T47D (cell line): ENCODE measurements around the gene BOD1L1.
A peak's percentile ranks its signal among the peaks of the same experiment; 100 is the strongest.

Source experiments
- DNase-seq, 2 experiments: peaks; one replicate each; pipeline versions ENCODE4 v3.0.0 to v3.0.0-alpha.2; 2011 to 2012; ENCODE audit warnings: low read depth in 1 of 2, low spot score in 1 of 2
- JUND ChIP-seq: IDR thresholded peaks from 2 replicates; pipeline ENCODE4 v1.6.1; 2012; ENCODE audit warnings: low read depth
- in situ Hi-C: cut with HindIII; loops from 2 replicates; pipeline ENCODE4 v1.10.0; 2016; ENCODE audit warnings: low sequenced_read_pairs, low pct_unique_long_range_greater_than_20kb

The BOD1L1 gene

GRCh38 chr4:13538427-13538973 is 89.0 kb downstream of the BOD1L1 start:
- TF ChIP-seq JUND = no peak
- no peak for DNase-seq
- in situ Hi-C loops = no loop called here

DNA sequence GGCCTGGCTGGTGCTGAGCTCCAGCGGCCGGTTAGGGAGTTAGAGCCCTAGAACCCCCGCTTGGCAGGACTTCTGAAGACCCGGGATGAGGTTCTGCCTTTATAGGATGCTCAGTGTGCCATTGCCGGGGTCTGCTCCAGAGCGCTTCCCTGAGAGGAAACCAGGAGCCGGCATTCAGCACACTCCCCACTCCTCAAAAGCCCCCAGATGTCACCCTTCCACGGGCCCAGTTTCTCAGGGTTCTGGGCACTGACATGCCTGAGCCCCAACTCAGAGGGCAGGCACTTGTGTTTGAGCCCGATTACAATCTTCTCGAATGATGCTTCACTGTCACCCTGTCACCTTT is 89.7 kb downstream of the BOD1L1 start:
- DNase-seq = no peak
- in situ Hi-C loops = no loop called here
- no peak for TF ChIP-seq JUND

- in situ Hi-C loops = no loop called here
- TF ChIP-seq JUND = no peak
- no peak for DNase-seq
Measured at GRCh38 chr4:13537011-13537831, 90.3 kb downstream of the BOD1L1 start.

DNA sequence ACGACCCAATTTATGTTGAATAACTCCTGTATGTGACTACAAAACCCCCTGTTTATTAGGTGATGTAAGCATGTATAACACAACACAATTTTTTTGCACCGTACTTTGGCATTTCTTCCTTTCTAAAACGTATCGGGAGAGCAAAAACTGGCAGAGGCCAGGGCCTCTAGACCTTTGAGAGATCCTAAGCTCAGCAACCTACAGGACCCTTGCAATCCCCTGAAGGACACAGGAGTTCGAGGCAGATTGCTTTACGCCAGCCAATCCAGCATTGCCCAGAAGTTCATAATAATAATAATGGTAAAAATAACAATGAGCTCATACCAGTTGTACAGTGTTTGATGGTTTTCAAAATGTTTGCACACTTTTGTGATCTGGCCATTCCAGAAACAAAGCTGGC is 90.9 kb downstream of the BOD1L1 start:
- DNase-seq = no peak
- TF ChIP-seq JUND = no peak
- in situ Hi-C loops = no loop called here

DNA sequence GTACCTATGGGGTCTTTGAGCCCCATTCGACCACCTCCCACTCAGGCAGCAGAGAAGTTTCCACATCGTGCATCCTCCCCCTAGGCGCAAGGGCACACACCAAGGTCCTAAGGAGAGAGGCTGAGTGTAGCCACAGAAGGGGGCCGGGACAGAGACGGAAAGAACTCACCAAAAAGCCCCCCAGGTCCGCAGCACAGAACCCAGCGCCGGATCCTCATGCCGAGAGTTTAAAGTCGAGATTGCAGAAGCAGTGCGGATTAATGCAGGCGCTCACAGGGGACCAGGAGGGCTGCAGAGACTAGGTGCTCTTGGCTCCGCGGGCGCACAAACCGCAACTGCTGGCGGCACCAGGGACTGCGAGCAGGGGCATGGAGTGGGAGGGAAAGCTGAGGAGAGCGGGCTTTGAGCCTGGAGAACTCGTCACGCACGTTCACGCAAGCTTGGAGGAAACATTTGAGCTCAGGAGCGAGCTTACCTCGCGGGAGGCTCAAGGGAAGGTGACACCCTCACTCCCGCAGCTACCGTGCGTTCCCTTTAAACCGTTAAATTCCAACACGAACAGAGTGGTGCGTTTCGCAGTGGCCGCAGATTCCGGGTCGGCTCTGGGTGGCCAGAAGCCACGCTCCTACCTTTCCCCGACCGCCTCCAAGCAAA is 91.7 kb downstream of the BOD1L1 start:
- peak in 1 of 2 experiments; percentile 16 for DNase-seq
- no peak for TF ChIP-seq JUND
- in situ Hi-C loops = no loop called here

GRCh38 chr4:13535118-13535517 is 92.4 kb downstream of the BOD1L1 start:
- in situ Hi-C loops = no loop called here
- DNase-seq = no peak
- no peak for TF ChIP-seq JUND

DNA sequence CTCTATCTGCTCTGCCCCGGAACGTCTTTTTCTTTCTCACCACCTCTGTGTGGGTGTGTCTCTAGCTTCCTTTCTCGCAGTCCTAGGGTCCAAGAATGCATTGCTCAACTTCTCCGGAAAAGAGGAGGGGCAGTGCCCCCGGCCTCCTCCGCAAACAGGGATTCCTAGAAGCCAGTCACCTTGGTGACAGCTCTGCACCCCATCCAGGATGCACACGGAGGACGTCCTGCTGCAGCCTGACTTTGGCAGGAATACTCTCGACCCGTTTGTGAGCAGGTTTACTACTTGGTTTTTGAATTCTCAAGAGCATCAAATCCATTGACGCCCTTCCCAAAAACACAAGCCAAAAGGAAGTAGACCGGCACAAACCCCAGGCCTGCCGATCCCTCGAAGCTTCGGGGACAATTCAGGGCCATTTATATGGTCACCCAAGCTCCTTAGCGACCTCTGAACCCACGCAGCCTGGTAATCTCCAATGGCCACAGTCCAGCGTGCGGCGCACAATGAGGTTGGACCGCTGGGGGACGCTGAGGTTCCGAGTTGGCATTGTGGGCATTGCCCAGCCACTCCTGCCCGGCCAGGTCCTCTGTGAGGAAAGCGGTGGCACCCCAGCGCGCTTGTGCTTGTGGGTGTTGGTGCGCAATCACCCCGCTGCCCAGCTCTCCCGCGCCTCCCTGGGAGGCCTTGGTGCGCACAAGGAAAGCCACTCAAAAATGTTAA is 93.0 kb downstream of the BOD1L1 start:
- in situ Hi-C loops = no loop called here
- no peak for DNase-seq

DNA sequence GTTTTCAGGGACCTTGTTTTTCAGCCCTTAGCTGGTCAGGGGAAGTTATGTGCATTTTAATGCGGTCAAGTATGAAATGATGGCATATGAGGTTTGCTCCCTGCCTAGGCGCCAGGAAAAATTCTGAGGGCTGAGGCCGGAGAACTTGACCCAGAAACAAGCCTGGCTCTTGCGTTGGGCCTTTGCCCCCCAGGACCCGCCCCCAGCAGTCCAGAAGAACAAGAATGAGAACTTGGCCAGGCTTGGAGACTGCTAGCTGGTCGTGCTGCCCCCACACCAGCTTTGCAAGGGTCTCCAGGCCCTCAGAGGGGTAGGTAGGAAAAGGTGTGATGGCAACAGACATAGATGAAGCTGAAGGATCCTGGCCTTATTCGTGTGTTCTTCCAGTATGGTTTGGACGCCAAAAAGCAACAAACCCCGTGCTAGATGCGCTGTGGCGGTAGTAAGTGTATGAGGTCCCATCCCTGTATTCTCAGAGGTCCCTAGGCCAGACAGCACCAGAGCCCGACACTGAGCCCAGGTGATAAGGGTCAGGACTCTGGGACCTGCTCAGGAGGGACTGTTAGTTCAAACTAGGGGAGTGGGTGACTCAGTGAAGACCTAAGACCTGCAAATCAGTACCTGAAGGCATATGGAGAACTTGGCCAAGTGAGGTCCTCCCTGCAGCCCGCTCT is 93.7 kb downstream of the BOD1L1 start:
- in situ Hi-C loops = no loop called here
- DNase-seq = no peak
- TF ChIP-seq JUND = no peak

More for the DNA sequence above, 93.0 kb downstream of the BOD1L1 start:
- TF ChIP-seq JUND = no peak

GRCh38 chr4:13531625-13531998 is 95.9 kb downstream of the BOD1L1 start:
- in situ Hi-C loops = no loop called here
- no peak for DNase-seq
- TF ChIP-seq JUND = no peak

DNA sequence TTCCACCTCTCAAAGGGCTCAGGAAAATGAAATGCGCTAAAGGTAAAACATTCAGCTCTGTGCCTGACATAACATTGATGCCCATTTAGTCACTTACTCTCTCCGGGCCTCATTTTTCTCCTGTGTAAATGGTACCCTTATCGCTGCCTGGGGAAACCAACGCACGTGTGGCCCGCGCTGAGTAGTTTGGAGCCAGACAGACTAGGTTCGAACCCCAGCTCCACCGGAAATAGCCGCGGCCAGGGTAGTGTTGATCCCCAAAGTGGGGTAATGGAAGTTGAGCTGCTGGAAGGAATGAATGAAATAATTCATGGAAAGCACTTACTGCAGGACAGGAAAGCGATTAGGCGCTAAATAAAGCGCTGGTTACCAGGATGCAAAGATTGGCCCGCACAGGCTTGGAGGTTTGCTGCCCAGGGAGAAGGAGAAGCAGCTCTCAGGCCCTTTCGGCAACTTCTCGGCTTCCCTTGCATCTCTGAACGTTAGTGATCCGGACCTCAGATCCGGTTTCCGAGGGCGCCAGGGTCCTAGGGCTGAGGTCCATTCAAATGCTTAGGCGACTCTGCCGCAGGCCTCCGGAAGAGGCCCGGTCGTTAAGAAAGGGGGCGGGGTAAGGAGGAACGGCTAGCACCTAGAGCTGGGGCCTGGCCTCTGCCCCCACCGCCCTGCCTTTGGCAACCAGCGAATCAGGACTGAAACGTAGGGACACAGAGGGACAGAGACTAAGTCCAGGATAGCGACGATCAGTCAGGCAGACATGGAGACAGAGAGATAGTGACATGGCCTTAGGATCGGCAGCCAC is 96.5 kb downstream of the BOD1L1 start:
- no peak for TF ChIP-seq JUND
- in situ Hi-C loops = no loop called here
- DNase-seq = no peak

DNA sequence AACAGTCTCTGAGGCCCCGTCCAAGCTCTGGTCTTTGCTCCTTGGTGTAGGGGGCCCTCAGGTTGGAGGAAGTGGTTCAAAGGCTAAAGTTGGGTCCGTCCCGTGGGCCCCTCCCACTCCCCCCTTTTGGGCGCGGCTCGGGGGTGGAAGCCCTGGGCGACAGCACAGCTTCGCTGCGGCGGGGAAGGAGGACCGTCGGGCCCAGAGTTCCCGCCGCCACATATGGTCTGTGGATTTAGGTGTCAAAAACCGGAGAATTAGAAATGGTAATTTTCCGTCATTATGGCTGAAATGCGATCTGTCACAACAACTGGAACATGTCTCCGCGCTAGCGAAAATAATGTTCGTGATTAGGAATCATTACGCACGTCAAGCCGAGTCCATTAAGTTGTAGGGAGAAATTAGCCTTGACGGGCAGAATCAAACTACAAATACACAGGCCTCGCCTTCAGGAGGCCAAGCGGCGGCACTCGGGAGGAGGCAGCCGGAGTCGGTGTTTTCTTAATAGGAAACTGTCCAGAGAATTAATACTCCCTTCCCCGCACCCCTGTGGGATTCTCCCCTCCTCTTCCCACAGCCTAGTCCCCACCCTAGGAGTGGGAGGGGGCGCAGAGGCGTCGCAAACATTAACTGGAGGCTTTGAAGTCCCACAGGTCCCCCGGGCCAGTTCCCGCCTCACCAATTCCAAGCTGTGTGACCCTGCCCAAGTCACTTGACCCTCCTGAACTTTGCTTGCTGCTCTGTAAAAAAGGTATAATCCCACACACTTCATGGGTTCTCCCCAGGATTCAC is 98.2 kb downstream of the BOD1L1 start:
- no peak for DNase-seq
- in situ Hi-C loops = no loop called here
- TF ChIP-seq JUND = no peak
